DND-41 (cell line): ENCODE data around the gene RBM5.

Experiments used
- ATAC-seq: fragments of 200-7000 bp; cut with Tn5 transposase; 3 replicates; pipeline ENCODE4 v1.9.1; 2021; ENCODE audit warnings: low read depth; ENCODE audit not compliant: insufficient read depth
- DNase-seq: peaks from one replicate; pipeline ENCODE4 v3.0.0-alpha.2; 2020
- H2AFZ ChIP-seq: 2 replicates; pipeline ENCODE4 v1.6.0; 2012; ENCODE audit warnings: low read depth, low read length
- H3K27ac ChIP-seq: 2 replicates; pipeline ENCODE4 v1.5.1; 2012; ENCODE audit warnings: low read length, inconsistent platforms
- H3K27me3 ChIP-seq: fragments of 200-600 bp; sonication (generic); 2 replicates; pipeline ENCODE4 v1.6.0; 2012; ENCODE audit warnings: low read length, mild to moderate bottlenecking, inconsistent platforms; ENCODE audit not compliant: insufficient read depth, poor library complexity
- H3K36me3 ChIP-seq: 2 replicates; pipeline ENCODE4 v1.5.1; 2012; ENCODE audit warnings: low read length, inconsistent platforms; ENCODE audit not compliant: insufficient read depth
- H3K4me1 ChIP-seq: 2 replicates; pipeline ENCODE4 v1.5.1; 2012; ENCODE audit warnings: mild to moderate bottlenecking, low read length; ENCODE audit not compliant: insufficient read depth
- H3K4me2 ChIP-seq: 2 replicates; pipeline ENCODE4 v1.6.0; 2012; ENCODE audit warnings: mild to moderate bottlenecking, moderate library complexity, low read length, inconsistent platforms; ENCODE audit not compliant: insufficient read depth
- H3K4me3 ChIP-seq, 2 experiments: fragments of 200-600 bp in 1 of 2; shearing (Covaris generic) in 1 of 2; 2 replicates each; pipeline ENCODE4 v1.5.1; 2012 to 2016; ENCODE audit warnings: inconsistent platforms in 2 of 2, low read length in 2 of 2, mild to moderate bottlenecking in 2 of 2, low read depth in 1 of 2, moderate library complexity in 1 of 2
- H3K79me2 ChIP-seq: 2 replicates; pipeline ENCODE4 v1.6.0; 2012; ENCODE audit warnings: low read length, inconsistent platforms; ENCODE audit not compliant: insufficient read depth
- H3K9ac ChIP-seq: 2 replicates; pipeline ENCODE4 v1.6.0; 2012; ENCODE audit warnings: low read depth, mild to moderate bottlenecking, inconsistent platforms, low read length, moderate library complexity
- H3K9me3 ChIP-seq: 2 replicates; pipeline ENCODE4 v1.5.1; 2012; ENCODE audit warnings: low read length, moderate library complexity, mild to moderate bottlenecking, inconsistent platforms; ENCODE audit not compliant: insufficient read depth, severe bottlenecking
- H4K20me1 ChIP-seq: 2 replicates; pipeline ENCODE4 v1.6.0; 2012; ENCODE audit warnings: low read length; ENCODE audit not compliant: insufficient read depth
- CTCF ChIP-seq: IDR thresholded peaks from 2 replicates; pipeline ENCODE4 v1.5.1; 2012; ENCODE audit warnings: borderline replicate concordance, low read length, moderate library complexity, mild to moderate bottlenecking; ENCODE audit not compliant: poor library complexity, severe bottlenecking; ENCODE audit errors: extremely low read depth
- EZH2 ChIP-seq: IDR thresholded peaks from 3 replicates; pipeline ENCODE4 v1.6.1; 2012; ENCODE audit warnings: borderline replicate concordance, low read depth, mild to moderate bottlenecking, moderate library complexity, low read length, inconsistent platforms; ENCODE audit not compliant: severe bottlenecking

Gene RBM5

DNA sequence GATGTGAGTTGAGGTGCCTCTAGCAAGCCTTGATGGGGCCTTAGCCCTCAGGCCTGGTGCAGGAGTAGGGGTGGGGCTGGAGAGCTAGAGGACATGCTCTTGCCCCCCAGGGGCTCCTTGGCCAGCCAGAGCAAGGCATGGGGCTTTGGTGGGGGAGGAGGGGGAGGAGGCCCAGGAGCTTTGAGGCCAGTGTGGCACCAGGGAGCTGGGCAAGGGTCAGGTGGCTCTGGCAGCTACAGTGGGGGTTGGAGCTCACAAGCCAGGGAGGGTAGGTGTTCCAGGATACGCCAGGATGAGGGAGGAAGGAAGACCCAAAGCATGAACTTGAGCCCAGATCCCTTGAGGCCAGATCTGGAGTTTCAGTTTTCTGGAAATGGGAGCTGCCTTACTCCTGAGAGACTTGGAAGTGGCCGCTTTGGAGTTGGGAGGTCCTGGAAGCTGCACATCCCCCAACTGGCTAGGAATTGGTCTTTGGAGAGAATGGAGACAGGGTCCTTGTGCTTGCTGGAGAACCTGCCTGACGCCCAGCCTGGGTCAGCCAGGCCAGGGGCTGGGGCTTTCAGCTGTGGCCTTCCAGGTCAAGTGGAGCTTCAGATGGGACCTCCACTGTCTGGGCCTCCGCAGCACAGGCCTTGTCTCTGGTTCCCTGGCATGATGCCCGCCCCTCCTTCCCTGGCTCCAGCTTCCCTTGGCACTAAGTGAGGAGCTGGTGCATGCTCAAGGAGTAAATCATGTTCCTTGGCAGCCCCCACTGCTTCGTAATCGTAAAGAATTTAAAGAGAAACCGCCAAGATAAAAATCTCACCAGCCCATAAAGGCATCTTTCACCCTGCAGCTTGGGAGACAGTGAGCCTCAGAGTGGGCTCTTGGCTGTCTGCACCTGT is 75.1 kb downstream of the RBM5 start:
- H3K4me2 ChIP-seq = no peak overlapping the region
- H3K4me3 ChIP-seq = no peak overlapping the region
- no peaks in the 10 kb centered on the region for H3K79me2 ChIP-seq
- no peaks in the 10 kb centered on the region for H3K36me3 ChIP-seq
- H3K9me3 ChIP-seq = no peaks in the 10 kb centered on the region
- TF ChIP-seq EZH2 (no peak), CTCF (no peak)
- H2AFZ ChIP-seq = no peak overlapping the region
- no peaks in the 10 kb centered on the region for H3K27me3 ChIP-seq
- DNase-seq (no peak), ATAC-seq (no peak)
- H3K9ac ChIP-seq = no peak overlapping the region
- H4K20me1 ChIP-seq = no peaks in the 10 kb centered on the region
- no peak overlapping the region for H3K27ac ChIP-seq
- H3K4me1 ChIP-seq = no peaks in the 10 kb centered on the region

- H3K27ac ChIP-seq = no peak overlapping the region
These were observed 75.8 kb downstream of the RBM5 start for GRCh38 chr3:50164481-50164880.

GRCh38 chr3:50164984-50165909 is 76.5 kb downstream of the RBM5 start:
- Histone ChIP-seq H3K9me3 (no peaks in the 10 kb centered on the region), H3K4me2 (no peak overlapping the region), H3K9ac (no peak overlapping the region), H3K27ac (no peak overlapping the region), H3K79me2 (no peaks in the 10 kb centered on the region), H4K20me1 (no peaks in the 10 kb centered on the region), H3K27me3 (no peaks in the 10 kb centered on the region), H3K4me3 (no peak overlapping the region), H3K36me3 (no peaks in the 10 kb centered on the region), H3K4me1 (no peaks in the 10 kb centered on the region), H2AFZ (no peak overlapping the region)
- TF ChIP-seq EZH2 = no peak
- no peak for TF ChIP-seq CTCF
- ATAC-seq (no peak), DNase-seq (no peak)

More at GRCh38 chr3:50164481-50164880, 75.8 kb downstream of the RBM5 start:
- Histone ChIP-seq H3K27me3 (no peaks in the 10 kb centered on the region), H3K36me3 (no peaks in the 10 kb centered on the region), H3K4me1 (no peaks in the 10 kb centered on the region), H3K9ac (no peak overlapping the region), H2AFZ (no peak overlapping the region), H4K20me1 (no peaks in the 10 kb centered on the region), H3K4me2 (no peak overlapping the region), H3K79me2 (no peaks in the 10 kb centered on the region), H3K9me3 (no peaks in the 10 kb centered on the region), H3K4me3 (no peak overlapping the region)
- DNase-seq (no peak), ATAC-seq (no peak)
- TF ChIP-seq CTCF (no peak), EZH2 (no peak)
